ENCODE data around the gene MAMLD1.

MAMLD1 gene

GRCh38 chrX:150358651-150359050, 4.5 kb upstream of the MAMLD1 start:
- DNase-seq: no peak

- no peak for DNase-seq
Measured at GRCh38 chrX:150360331-150360730, 2.8 kb upstream of the MAMLD1 start.

GRCh38 chrX:150361070-150361776, 1.9 kb upstream of the MAMLD1 start:
- peak; percentile 47 for DNase-seq

DNA sequence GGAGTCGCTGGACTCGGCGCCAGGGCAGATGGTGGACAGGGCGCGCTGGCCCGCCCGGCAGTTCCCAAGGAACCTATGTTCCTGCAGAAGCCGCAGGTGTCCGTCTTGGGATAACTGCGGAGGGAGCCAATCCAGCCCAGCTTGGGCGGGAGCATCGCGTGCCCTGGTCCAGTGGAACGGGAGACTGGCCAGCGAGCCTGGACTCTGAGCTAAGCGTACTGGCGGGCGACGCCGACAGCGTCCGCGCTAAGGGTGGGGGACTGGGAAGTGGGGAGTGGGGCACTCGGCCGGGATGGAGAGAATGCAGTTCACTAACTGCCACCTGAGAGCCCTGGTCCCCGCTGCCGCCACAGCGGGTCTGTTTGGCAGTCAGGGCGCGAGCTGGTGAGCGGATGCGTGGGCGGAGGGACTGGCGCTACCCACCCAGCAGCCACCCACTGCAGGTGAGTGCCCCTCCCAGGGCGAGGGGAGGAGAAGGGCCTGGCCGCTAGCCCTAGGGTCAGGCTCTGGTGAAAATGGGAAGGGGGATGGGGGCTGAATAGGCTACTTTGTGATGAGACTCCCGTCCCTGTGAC, 1.3 kb upstream of the MAMLD1 start:
- DNase-seq: peak; percentile 34

GRCh38 chrX:150363561-150364346, 637 bp downstream of the MAMLD1 start:
- DNase-seq: peak; percentile 12

- DNase-seq: peak; percentile 13
Measured at GRCh38 chrX:150364347-150365050, 1.4 kb downstream of the MAMLD1 start.

GRCh38 chrX:150365051-150365989, 2.2 kb downstream of the MAMLD1 start:
- peak; percentile 52 for DNase-seq

GRCh38 chrX:150365990-150366911, 3.1 kb downstream of the MAMLD1 start:
- peak; percentile 2 for DNase-seq

DNA sequence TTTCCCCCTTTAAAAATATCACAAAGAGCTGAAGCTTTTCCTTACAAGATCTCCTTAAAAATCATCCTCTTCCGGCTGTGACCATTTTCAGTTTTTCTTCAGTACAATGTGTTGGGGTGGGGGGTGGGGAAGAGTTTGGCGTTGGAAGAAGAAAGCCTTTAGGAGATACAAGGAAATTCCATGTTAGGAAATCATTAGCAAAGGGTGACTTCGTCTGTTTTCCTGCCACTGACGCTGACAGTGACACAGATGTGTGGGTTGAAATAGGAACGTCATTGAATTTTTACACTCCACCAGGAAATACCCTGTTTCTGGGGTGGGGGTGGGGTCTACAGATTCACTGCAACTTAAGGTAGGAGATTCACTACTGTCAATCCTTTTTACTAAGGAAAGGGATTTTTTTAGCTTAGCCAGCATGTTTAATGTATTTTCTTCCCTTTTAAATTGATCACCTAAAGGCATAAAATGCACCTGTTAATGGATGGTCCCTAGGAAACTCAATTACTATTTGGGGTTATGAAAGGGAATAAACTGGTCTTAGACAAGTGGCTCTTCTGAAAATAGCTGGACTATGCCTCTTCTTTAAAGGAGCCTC, 3.9 kb downstream of the MAMLD1 start:
- no peak for DNase-seq

GRCh38 chrX:150370589-150371312, 7.6 kb downstream of the MAMLD1 start:
- DNase-seq: no peak

GRCh38 chrX:150371877-150372276, 8.8 kb downstream of the MAMLD1 start:
- DNase-seq: no peak

DNA sequence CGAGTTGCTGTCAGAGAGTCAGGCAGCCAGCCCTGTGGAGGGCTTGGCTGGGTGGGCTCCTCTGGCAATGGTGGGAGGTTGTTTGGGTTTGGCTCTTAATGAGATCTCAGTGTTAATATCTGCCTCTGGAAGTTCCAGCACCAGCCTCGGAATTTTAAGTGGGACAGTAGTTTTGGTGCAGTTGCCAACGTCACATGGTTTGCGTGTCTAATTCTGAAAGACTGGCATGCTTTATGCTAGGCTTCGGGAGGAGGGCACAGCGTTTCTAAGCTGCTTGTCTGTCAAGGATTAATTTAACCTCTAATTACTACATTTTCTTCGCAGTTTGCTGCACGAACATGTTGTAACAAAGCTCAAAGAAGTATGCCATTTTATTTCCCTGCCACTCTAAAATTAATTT, 9.2 kb downstream of the MAMLD1 start:
- DNase-seq: no peak

GRCh38 chrX:150372756-150373155, 9.6 kb downstream of the MAMLD1 start:
- DNase-seq: no peak

DNA sequence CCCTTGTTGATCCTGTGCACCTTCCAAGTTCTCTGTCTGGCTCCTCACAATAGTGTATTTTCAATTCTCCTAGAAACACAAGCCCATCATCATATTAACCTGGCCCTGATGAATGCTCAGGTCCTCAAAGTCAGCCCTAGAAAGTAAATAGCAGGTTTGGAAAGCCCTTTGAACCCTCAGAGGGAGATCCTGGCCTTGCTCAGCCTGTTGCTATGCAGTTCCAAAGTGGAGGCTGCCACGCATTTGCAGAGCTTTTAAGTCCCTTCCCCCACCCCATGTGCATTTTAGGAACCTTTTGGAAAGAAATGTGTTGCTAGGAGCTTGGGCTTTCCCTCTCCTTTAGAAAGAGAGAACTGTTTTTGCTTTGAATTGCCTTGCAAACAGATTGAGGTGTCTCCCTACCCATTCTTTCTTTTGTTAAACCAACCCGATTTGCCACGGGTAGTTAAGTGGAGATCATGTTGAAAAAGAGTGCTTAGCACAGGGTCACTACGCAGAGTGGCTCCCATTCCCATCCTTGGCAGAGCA, 12.2 kb downstream of the MAMLD1 start:
- no peak for DNase-seq

GRCh38 chrX:150377005-150377404, 13.9 kb downstream of the MAMLD1 start:
- DNase-seq: no peak

DNA sequence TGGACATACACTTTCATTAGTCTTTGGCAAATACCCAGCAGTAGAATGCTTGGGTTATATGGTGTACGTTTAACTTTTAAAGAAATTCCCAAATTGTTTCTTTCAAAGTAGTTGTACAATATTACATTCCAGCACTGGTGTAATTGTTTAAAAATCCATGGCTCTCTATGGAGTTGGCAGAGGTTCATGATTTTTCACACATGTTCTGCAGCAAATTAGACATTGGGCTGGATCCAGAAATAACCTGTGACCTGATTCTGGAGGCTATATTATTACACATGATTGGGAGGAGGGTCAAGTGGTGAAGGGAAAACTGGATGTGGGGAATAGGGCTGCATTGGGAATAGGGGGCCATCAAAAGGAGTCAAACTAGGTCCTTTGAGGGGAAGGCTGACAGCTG, 41.9 kb downstream of the MAMLD1 start:
- DNase-seq: no peak

- DNase-seq: no peak
Measured at GRCh38 chrX:150405576-150405975, 42.5 kb downstream of the MAMLD1 start.

GRCh38 chrX:150406596-150406995, 43.5 kb downstream of the MAMLD1 start:
- no peak for DNase-seq

GRCh38 chrX:150408007-150408406, 44.9 kb downstream of the MAMLD1 start:
- no peak for DNase-seq

DNA sequence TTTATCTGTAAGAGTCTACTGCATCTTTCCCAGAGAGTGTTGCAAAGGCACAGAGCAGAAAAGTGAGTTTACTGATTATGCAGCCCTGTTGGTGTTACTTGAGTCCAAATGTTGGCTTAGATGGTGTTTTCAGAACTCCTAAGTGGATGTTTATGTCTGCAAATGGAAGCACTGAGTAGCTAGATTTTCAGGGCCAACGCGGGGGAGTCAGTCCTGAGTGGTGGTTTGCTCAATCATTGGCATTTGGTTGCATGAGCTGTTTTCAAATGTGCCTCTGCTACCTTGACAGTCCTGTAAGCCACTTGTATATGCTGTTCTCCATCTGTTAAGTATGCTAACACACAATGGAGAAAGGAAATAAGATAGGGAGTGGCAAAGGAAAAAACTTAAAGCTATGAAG, 45.4 kb downstream of the MAMLD1 start:
- no peak for DNase-seq
